Dermis microvascular lymphatic vessel endothelial cell (primary cell): ENCODE measurements around the gene PDZD4. TPM values are rescaled to one million over a fixed set of nuclear protein-coding genes. Genes with fewer than 3 reads are reported as not detected.

Experiments used
- DNase-seq, 2 donors: peaks; one replicate each; pipeline versions ENCODE4 v3.0.0 to v3.0.0-alpha.2; 2010; ENCODE audit warnings: low read depth in 2 of 2
- total RNA-seq: library from RNA; depleted of rRNA; stranded (reverse); fragments of >200 nt; gene quantifications from 2 replicates; pipeline ENCODE4 v1.2.1, GENCODE V29; 2014

PDZD4 gene
- total RNA-seq, 1 donor from 2014 or later, result 0.26 TPM

DNA sequence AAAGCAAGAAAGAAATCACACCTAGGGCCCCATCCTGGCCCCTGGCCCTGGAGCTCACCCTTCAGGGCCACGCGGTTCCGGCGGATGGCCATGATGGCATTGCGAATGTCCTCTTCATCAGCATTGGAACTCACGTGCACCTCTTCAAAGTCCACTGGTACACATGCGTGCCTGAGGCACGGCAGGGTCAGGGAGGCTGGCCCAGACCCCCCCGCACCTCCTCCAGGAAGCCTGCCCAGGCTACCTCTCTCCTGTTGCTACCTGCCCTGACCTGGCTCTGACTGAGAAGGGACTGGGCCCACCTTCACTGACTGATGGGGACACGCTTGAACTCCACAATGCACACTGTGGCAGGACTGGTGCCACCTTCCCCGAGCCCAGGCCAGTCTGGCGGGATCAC is 40.7 kb downstream of the PDZD4 start:
- no peak for DNase-seq

DNA sequence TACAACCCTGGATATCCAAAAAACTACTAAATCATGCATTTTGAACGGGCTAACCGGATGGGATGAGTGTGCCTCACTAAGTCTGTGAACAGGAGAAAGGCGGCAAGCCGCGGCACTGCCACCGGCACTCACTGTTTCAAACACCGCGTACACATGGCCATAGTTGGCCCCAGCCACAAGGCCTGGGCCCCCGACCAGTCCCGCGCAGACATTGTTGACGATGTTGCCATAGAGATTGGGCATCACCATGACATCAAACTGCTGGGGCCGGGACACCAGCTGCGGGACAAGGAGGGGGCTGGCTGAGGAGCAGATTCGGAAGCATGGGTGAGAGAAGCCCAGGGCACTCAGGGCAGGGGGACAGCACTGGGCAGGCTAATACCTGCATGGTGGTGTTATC is 43.7 kb downstream of the PDZD4 start:
- DNase-seq, result no peak

DNA sequence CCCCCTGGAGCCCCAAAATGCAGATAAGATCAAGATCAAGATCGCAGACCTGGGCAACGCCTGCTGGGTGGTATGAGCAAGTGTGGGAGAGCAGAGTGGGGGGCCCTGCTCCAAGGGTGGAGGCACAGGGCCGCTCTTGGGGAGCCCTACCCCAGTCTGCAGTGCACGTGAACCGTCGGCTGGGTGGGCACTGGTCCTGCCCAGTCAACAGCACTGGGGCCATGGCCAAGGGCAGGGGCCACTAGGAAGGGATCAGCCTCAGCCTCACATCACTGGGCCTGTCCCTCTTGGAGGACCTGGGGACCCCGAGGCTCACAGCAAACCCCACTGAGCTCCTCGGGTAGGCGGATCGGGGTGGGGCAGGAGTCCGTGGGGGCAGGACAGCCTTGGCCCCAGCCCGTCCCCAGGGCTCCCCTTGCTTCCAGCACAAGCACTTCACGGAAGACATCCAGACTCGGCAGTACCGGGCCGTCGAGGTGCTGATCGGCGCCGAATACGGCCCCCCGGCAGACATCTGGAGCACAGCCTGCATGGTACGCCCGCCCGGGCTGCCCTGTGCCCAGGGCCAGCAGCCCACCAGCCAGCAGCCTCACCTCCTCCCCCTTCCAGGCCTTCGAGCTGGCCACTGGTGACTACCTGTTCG is 45.9 kb downstream of the PDZD4 start:
- no peak for DNase-seq

GRCh38 chrX:153783378-153784013 is 46.8 kb downstream of the PDZD4 start:
- no peak for DNase-seq

DNA sequence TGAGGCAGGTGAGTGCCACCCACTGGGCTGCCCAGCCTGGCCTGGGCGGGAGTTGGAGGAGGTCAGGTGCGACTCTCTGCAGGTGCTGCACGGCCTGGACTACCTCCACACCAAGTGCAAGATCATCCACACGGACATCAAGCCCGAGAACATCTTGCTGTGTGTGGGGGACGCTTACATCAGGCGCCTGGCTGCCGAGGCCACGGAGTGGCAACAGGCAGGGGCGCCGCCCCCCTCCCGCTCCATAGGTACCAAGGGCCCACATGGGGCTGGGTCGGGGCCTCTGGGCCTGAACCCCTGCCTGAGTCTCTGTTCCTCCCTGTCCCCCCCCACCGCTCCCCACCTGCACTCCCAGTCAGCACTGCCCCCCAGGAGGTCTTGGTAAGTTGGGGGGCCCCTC is 47.5 kb downstream of the PDZD4 start:
- no peak for DNase-seq

GRCh38 chrX:153782313-153782712 is 48.0 kb downstream of the PDZD4 start:
- DNase-seq, result peak in 1 of 2 donors; percentile 12

- no peak for DNase-seq
Measured at GRCh38 chrX:153781428-153782047, 48.8 kb downstream of the PDZD4 start.

DNA sequence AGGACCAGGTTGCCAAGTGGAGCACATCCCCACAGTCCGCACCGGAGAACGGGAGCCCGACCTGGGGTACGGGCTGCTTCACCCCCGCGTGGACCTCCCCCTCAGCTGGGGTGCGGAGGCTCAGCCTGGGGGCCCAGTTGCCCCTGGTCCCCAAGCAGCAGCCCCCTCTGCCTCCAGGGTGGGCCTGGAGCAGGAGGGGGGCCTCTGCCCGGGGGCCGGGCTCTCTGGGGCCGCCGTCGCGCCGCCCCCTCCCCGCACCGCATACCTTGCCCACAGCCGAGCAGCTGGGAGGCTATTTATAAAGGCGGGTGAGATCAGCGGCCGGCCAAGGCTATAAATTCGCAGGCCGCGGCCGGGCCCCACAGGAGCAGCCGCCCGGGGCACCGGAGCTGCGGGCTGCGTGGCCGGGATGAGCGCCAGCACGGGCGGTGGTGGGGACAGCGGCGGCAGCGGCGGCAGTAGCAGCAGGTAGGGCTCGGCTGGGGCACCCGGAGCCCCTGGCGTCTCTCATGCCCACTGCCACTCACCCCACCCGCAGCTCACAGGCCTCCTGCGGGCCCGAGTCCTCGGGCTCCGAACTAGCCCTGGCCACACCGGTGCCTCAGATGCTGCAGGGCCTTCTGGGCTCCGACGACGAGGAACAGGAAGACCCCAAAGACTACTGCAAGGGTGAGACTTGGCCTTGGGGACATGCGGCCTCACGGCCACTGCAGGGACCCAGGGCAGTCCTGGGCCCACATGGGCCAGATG is 49.5 kb downstream of the PDZD4 start, which contains the start of gene SRPK3:
Gene SRPK3, plus strand, starts transcription at position 364 of the 750 bp plus-strand sequence. Its CDS starts 46 bp downstream, at position 410.
- no peak for DNase-seq

- DNase-seq, result no peak
Measured at GRCh38 chrX:153779891-153780677, 50.3 kb downstream of the PDZD4 start.

DNA sequence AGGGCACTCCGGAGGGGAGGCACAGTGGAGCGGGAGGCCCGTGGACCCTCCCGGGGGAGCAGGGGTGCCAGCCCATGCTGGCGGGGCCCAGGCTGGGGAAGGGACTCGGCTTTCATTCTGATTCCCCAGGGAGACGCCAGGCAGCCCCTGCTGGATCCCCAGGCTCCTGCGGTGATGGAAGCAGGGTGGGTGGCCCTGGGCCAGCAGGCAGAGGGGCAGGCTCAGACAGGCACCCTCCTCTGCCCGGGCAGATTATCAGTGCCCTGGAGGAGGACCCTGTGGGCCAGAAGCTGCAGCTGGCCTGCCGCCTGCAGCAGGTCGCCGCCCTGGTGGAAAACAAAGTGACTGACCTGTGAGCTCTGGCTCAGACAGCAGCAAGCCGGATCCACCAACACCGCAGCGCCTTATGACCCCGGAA is 51.7 kb downstream of the PDZD4 start:
- no peak for DNase-seq

GRCh38 chrX:153778181-153778580 is 52.2 kb downstream of the PDZD4 start:
- DNase-seq, result no peak

DNA sequence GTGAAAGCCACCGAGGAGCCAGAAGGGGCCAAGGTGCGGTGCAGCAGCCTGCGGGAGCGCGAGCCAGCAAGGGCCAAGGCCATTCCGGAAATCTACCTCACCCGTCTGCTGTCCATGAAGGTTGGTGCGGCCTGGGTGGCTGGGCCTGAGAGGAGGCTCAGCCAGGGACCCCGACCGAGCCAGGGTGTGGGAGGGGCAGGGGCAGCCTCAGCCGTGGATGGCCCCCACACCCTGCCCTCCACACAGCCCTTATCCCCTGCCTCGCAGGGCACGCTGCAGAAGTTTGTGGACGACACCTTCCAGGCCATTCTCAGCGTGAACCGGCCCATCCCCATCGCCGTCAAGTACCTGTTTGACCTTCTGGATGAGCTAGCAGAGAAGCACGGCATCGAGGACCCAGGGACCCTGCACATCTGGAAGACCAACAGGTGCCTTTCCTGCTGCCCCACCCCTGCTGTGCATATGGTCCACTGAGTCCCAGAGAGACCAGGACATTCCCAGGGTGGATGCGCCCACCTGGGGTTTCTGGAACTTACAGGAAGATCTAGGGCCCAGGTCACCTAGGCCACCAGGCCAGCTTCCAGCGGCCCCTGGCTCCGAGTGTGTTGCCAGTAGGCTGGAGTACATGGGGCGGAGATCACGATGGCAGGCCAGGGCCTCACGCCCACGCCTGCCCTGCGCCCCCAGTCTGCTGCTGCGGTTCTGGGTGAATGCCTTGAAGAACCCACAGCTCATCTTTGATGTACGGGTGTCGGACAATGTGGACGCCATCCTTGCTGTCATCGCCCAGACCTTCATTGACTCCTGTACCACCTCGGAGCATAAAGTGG is 52.9 kb downstream of the PDZD4 start:
- DNase-seq, result no peak

- no peak for DNase-seq
Measured at GRCh38 chrX:153776611-153777045, 53.7 kb downstream of the PDZD4 start.

- DNase-seq, result no peak
Measured at GRCh38 chrX:153776120-153776599, 54.2 kb downstream of the PDZD4 start.

GRCh38 chrX:153775293-153776119 is 54.8 kb downstream of the PDZD4 start:
- DNase-seq, result no peak

DNA sequence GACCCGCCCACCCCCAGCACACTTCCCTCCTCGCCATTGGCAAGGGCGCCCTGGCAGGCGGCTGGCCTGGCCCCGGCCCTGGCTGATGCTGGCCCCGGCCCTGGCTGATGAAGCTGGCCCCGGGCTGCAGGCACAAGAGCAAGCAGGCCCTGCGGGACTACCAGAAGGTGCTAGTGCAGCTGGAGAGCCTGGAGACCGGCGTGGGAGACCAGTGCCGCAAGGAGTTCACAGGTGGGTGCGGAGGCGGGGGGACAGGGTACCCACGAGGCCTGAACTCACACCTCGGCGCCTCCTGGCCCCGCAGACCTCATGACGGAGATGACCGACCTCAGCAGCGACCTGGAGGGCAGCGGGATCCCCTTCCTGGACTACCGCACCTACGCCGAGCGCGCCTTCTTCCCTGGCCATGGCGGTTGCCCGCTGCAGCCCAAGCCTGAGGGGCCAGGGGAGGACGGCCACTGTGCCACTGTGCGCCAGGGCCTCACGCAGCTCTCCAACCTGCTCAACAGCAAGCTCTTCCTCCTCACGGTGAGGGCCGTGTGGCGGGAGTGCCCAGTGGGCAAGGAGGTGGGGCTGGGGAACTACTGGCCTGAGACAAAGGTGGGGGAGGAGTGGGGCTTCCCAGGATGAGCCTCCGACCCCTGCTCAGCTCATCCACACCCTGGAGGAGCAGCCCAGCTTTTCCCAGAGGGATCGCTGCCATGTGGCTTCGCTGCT is 55.6 kb downstream of the PDZD4 start:
- DNase-seq, result no peak

- no peak for DNase-seq
Measured at GRCh38 chrX:153773741-153774575, 56.4 kb downstream of the PDZD4 start.

GRCh38 chrX:153773218-153773611 is 57.1 kb downstream of the PDZD4 start:
- no peak for DNase-seq
